Neural cell (in vitro differentiated cells): Measurements from ENCODE around the gene ADGRL3. TPM values are rescaled to one million over a fixed set of nuclear protein-coding genes. Genes with fewer than 3 reads are reported as not detected.

ENCODE experiments used
- H2AFZ ChIP-seq: fragments of 200-600, 300-800 bp; sonication (generic), shearing (Covaris generic); 2 replicates; pipeline ENCODE4 v1.6.0; 2014; ENCODE audit warnings: low read depth, mild to moderate bottlenecking, antibody characterized with exemption, low read length, moderate library complexity
- H3F3A ChIP-seq: fragments of 200-600 bp; shearing (Covaris generic); 2 replicates; pipeline ENCODE4 v1.6.1; 2016; ENCODE audit warnings: mild to moderate bottlenecking, moderate library complexity, mixed read lengths, antibody characterized with exemption, low read length; ENCODE audit not compliant: insufficient read depth, poor library complexity, severe bottlenecking
- H3K27ac ChIP-seq: fragments of 200-600, 300-800 bp; sonication (generic), shearing (Covaris generic); 2 replicates; pipeline ENCODE4 v1.5.1; 2014; ENCODE audit warnings: mild to moderate bottlenecking, low read length, moderate library complexity
- H3K27me3 ChIP-seq: fragments of 300-800, 200-600 bp; sonication (generic), shearing (Covaris generic); 2 replicates; pipeline ENCODE4 v1.6.0; 2014; ENCODE audit warnings: mild to moderate bottlenecking, low read depth, low read length, moderate library complexity; ENCODE audit not compliant: insufficient read depth
- H3K36me3 ChIP-seq: fragments of 300-800, 200-600 bp; sonication (generic), shearing (Covaris generic); 2 replicates; pipeline ENCODE4 v1.5.1; 2014; ENCODE audit warnings: mild to moderate bottlenecking, antibody characterized with exemption, low read length, moderate library complexity; ENCODE audit not compliant: insufficient read depth
- H3K4me2 ChIP-seq: fragments of 300-800, 200-600 bp; sonication (generic), shearing (Covaris generic); 2 replicates; pipeline ENCODE4 v1.6.0; 2014; ENCODE audit warnings: mild to moderate bottlenecking, low read length
- H3K4me3 ChIP-seq: fragments of 300-800, 200-600 bp; sonication (generic), shearing (Covaris generic); 2 replicates; pipeline ENCODE4 v1.5.1; 2014; ENCODE audit warnings: mild to moderate bottlenecking, low read length, moderate library complexity
- H3K79me2 ChIP-seq: fragments of 200-600 bp; shearing (Covaris generic); replicated peaks from 2 replicates; pipeline ENCODE4 v1.6.0; 2014; ENCODE audit warnings: mild to moderate bottlenecking, low read length, moderate library complexity; ENCODE audit not compliant: insufficient read depth
- H3K9ac ChIP-seq: fragments of 300-800, 200-600 bp; sonication (generic), shearing (Covaris generic); 2 replicates; pipeline ENCODE4 v1.6.1; 2016; ENCODE audit warnings: mild to moderate bottlenecking, low read length, mixed read lengths
- H3K9me2 ChIP-seq: fragments of 200-600 bp; shearing (Covaris generic); 2 replicates; pipeline ENCODE4 v1.6.1; 2016; ENCODE audit warnings: mild to moderate bottlenecking, low read length, mixed read lengths; ENCODE audit not compliant: insufficient read depth
- H3K9me3 ChIP-seq: fragments of 200-600, 300-800 bp; sonication (generic), shearing (Covaris generic); 2 replicates; pipeline ENCODE4 v1.6.1; 2016; ENCODE audit warnings: mild to moderate bottlenecking, mixed run types, low read length, moderate library complexity, mixed read lengths
- H4K20me1 ChIP-seq: fragments of 200-600 bp; shearing (Covaris generic); 2 replicates; pipeline ENCODE4 v1.6.1; 2016; ENCODE audit warnings: mild to moderate bottlenecking, mixed run types; ENCODE audit not compliant: insufficient read depth
- EP300 ChIP-seq: fragments of 450-650 bp; conservative IDR thresholded peaks from 2 replicates; pipeline ENCODE4 v1.6.1; 2014; ENCODE audit warnings: antibody characterized with exemption, mild to moderate bottlenecking, moderate library complexity; ENCODE audit not compliant: poor library complexity, severe bottlenecking
- EZH2 ChIP-seq: fragments of 200-600, 300-800 bp; shearing (Covaris generic), sonication (generic); IDR thresholded peaks from 2 replicates; pipeline ENCODE4 v1.6.1; 2014; ENCODE audit warnings: antibody characterized with exemption, low read length, borderline replicate concordance, mild to moderate bottlenecking; ENCODE audit not compliant: insufficient read depth, poor library complexity, severe bottlenecking
- MXI1 ChIP-seq: fragments of 450-650 bp; conservative IDR thresholded peaks from 2 replicates; pipeline ENCODE4 v1.6.1; 2014; ENCODE audit warnings: antibody characterized with exemption, mild to moderate bottlenecking; ENCODE audit not compliant: poor library complexity, severe bottlenecking
- POLR2AphosphoS5 ChIP-seq: IDR thresholded peaks from 2 replicates; pipeline ENCODE4 v1.6.1; 2012
- RAD21 ChIP-seq: fragments of 450-650 bp; conservative IDR thresholded peaks from 2 replicates; pipeline ENCODE4 v1.6.1; 2014; ENCODE audit warnings: antibody characterized with exemption, mild to moderate bottlenecking, moderate library complexity
- REST ChIP-seq: IDR thresholded peaks from 2 replicates; pipeline ENCODE4 v1.6.1; 2012; ENCODE audit warnings: borderline replicate concordance
- SMC3 ChIP-seq: fragments of 450-650 bp; conservative IDR thresholded peaks from 2 replicates; pipeline ENCODE4 v1.6.1; 2014; ENCODE audit warnings: antibody characterized with exemption, mild to moderate bottlenecking, moderate library complexity; ENCODE audit not compliant: poor library complexity
- TAF1 ChIP-seq: IDR thresholded peaks from 2 replicates; pipeline ENCODE4 v1.6.1; 2012; ENCODE audit warnings: low read depth
- polyA plus RNA-seq: library from polyadenylated mRNA; depleted of rRNA; stranded (reverse); fragments of >200 nt; gene quantifications from 2 replicates; pipeline ENCODE4 v1.2.3, GENCODE V29; 2014
- TF ChIP-seq, protein P1 (sequence below): fragments of 450-650 bp; IDR thresholded peaks from 2 replicates; pipeline ENCODE4 v1.5.1; 2014; ENCODE audit warnings: antibody characterized with exemption, mild to moderate bottlenecking, moderate library complexity; ENCODE audit not compliant: poor library complexity, severe bottlenecking

ADGRL3 gene
- polyA plus RNA-seq, 1 donor from 2014 or later, result 99.4 TPM

DNA sequence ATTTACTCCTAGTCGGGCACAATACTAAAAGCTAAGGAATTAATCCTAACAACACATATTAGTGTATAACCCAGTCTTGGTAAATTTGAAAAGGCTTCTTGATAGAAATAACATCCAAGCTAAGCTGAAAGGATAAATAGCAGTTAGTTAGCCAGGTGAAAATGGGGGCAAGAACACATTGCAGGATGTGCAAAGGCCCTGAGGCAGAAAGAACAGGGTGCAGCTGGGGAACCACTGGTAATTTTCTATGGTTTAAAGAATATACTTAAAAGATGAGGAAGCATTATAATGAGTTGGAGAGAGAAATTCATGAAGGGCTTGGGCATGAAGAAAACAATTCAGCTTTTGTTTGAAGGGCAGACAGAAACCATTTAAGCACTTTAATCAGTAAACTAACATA, 689.0 kb downstream of the ADGRL3 start:
- Histone ChIP-seq H2AFZ (no peak overlapping the region), H3K79me2 (no peaks in the 10 kb centered on the region), H3K4me3 (no peak overlapping the region), H3K27me3 (no peaks in the 10 kb centered on the region), H3K9ac (no peak overlapping the region), H3K9me2 (no peaks in the 10 kb centered on the region), H3K36me3 (no peaks in the 10 kb centered on the region), H3K9me3 (no peaks in the 10 kb centered on the region), H3K27ac (no peak overlapping the region), H3K4me2 (no peak overlapping the region), H3F3A (no peaks in the 10 kb centered on the region), H4K20me1 (no peaks in the 10 kb centered on the region)
- TF ChIP-seq REST (no peak), EZH2 (no peak), RAD21 (no peak), SMC3 (no peak), MXI1 (no peak), EP300 (no peak), POLR2AphosphoS5 (no peak), TAF1 (no peak)
- TF ChIP-seq, protein P1, sequence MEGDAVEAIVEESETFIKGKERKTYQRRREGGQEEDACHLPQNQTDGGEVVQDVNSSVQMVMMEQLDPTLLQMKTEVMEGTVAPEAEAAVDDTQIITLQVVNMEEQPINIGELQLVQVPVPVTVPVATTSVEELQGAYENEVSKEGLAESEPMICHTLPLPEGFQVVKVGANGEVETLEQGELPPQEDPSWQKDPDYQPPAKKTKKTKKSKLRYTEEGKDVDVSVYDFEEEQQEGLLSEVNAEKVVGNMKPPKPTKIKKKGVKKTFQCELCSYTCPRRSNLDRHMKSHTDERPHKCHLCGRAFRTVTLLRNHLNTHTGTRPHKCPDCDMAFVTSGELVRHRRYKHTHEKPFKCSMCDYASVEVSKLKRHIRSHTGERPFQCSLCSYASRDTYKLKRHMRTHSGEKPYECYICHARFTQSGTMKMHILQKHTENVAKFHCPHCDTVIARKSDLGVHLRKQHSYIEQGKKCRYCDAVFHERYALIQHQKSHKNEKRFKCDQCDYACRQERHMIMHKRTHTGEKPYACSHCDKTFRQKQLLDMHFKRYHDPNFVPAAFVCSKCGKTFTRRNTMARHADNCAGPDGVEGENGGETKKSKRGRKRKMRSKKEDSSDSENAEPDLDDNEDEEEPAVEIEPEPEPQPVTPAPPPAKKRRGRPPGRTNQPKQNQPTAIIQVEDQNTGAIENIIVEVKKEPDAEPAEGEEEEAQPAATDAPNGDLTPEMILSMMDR, result no peak

DNA sequence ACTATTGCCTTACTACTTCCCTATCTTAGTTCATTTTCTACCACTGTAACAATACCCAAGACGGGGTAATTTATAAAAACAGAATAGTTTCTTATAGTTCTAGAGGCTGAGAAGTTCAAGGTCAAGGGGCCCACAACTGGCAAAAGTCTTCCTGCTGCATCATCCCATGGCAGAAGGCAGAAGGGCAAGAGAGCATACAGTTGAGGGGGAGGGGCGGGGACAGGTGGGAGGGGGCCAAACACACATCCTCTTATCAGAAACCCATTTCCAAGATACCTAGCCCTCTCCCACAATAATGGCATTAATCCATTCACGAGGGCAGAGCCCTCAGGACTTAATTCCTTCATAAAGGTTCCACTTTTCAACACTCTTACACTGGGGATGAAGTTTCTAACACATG, 690.2 kb downstream of the ADGRL3 start:
- H3K9ac ChIP-seq, result no peak overlapping the region
- H3K36me3 ChIP-seq, result no peaks in the 10 kb centered on the region
- no peaks in the 10 kb centered on the region for H4K20me1 ChIP-seq
- no peak overlapping the region for H3K27ac ChIP-seq
- H3K4me3 ChIP-seq, result no peak overlapping the region
- no peak overlapping the region for H3K4me2 ChIP-seq
- H2AFZ ChIP-seq, result no peak overlapping the region
- H3K27me3 ChIP-seq, result no peaks in the 10 kb centered on the region
- no peak for TF ChIP-seq EP300
- TF ChIP-seq TAF1, result no peak
- TF ChIP-seq, protein P1, result no peak
- no peaks in the 10 kb centered on the region for H3F3A ChIP-seq
- no peaks in the 10 kb centered on the region for H3K9me2 ChIP-seq
- no peaks in the 10 kb centered on the region for H3K9me3 ChIP-seq
- no peaks in the 10 kb centered on the region for H3K79me2 ChIP-seq
